Neural cell (in vitro differentiated cells): ENCODE results near the gene KIN. TPM values are rescaled to one million over a fixed set of nuclear protein-coding genes. Genes with fewer than 3 reads are reported as not detected.

Experiments
- H2AFZ ChIP-seq: fragments of 200-600, 300-800 bp; sonication (generic), shearing (Covaris generic); 2 replicates; pipeline ENCODE4 v1.6.0; 2014; ENCODE audit warnings: low read depth, mild to moderate bottlenecking, antibody characterized with exemption, low read length, moderate library complexity
- H3F3A ChIP-seq: fragments of 200-600 bp; shearing (Covaris generic); 2 replicates; pipeline ENCODE4 v1.6.1; 2016; ENCODE audit warnings: mild to moderate bottlenecking, moderate library complexity, mixed read lengths, antibody characterized with exemption, low read length; ENCODE audit not compliant: insufficient read depth, poor library complexity, severe bottlenecking
- H3K27ac ChIP-seq: fragments of 200-600, 300-800 bp; sonication (generic), shearing (Covaris generic); 2 replicates; pipeline ENCODE4 v1.5.1; 2014; ENCODE audit warnings: mild to moderate bottlenecking, low read length, moderate library complexity
- H3K27me3 ChIP-seq: fragments of 300-800, 200-600 bp; sonication (generic), shearing (Covaris generic); 2 replicates; pipeline ENCODE4 v1.6.0; 2014; ENCODE audit warnings: mild to moderate bottlenecking, low read depth, low read length, moderate library complexity; ENCODE audit not compliant: insufficient read depth
- H3K36me3 ChIP-seq: fragments of 300-800, 200-600 bp; sonication (generic), shearing (Covaris generic); 2 replicates; pipeline ENCODE4 v1.5.1; 2014; ENCODE audit warnings: mild to moderate bottlenecking, antibody characterized with exemption, low read length, moderate library complexity; ENCODE audit not compliant: insufficient read depth
- H3K4me2 ChIP-seq: fragments of 300-800, 200-600 bp; sonication (generic), shearing (Covaris generic); 2 replicates; pipeline ENCODE4 v1.6.0; 2014; ENCODE audit warnings: mild to moderate bottlenecking, low read length
- H3K4me3 ChIP-seq: fragments of 300-800, 200-600 bp; sonication (generic), shearing (Covaris generic); 2 replicates; pipeline ENCODE4 v1.5.1; 2014; ENCODE audit warnings: mild to moderate bottlenecking, low read length, moderate library complexity
- H3K79me2 ChIP-seq: fragments of 200-600 bp; shearing (Covaris generic); replicated peaks from 2 replicates; pipeline ENCODE4 v1.6.0; 2014; ENCODE audit warnings: mild to moderate bottlenecking, low read length, moderate library complexity; ENCODE audit not compliant: insufficient read depth
- H3K9ac ChIP-seq: fragments of 300-800, 200-600 bp; sonication (generic), shearing (Covaris generic); 2 replicates; pipeline ENCODE4 v1.6.1; 2016; ENCODE audit warnings: mild to moderate bottlenecking, low read length, mixed read lengths
- H3K9me2 ChIP-seq: fragments of 200-600 bp; shearing (Covaris generic); 2 replicates; pipeline ENCODE4 v1.6.1; 2016; ENCODE audit warnings: mild to moderate bottlenecking, low read length, mixed read lengths; ENCODE audit not compliant: insufficient read depth
- H3K9me3 ChIP-seq: fragments of 200-600, 300-800 bp; sonication (generic), shearing (Covaris generic); 2 replicates; pipeline ENCODE4 v1.6.1; 2016; ENCODE audit warnings: mild to moderate bottlenecking, mixed run types, low read length, moderate library complexity, mixed read lengths
- H4K20me1 ChIP-seq: fragments of 200-600 bp; shearing (Covaris generic); 2 replicates; pipeline ENCODE4 v1.6.1; 2016; ENCODE audit warnings: mild to moderate bottlenecking, mixed run types; ENCODE audit not compliant: insufficient read depth
- EP300 ChIP-seq: fragments of 450-650 bp; conservative IDR thresholded peaks from 2 replicates; pipeline ENCODE4 v1.6.1; 2014; ENCODE audit warnings: antibody characterized with exemption, mild to moderate bottlenecking, moderate library complexity; ENCODE audit not compliant: poor library complexity, severe bottlenecking
- EZH2 ChIP-seq: fragments of 200-600, 300-800 bp; shearing (Covaris generic), sonication (generic); IDR thresholded peaks from 2 replicates; pipeline ENCODE4 v1.6.1; 2014; ENCODE audit warnings: antibody characterized with exemption, low read length, borderline replicate concordance, mild to moderate bottlenecking; ENCODE audit not compliant: insufficient read depth, poor library complexity, severe bottlenecking
- MXI1 ChIP-seq: fragments of 450-650 bp; conservative IDR thresholded peaks from 2 replicates; pipeline ENCODE4 v1.6.1; 2014; ENCODE audit warnings: antibody characterized with exemption, mild to moderate bottlenecking; ENCODE audit not compliant: poor library complexity, severe bottlenecking
- POLR2AphosphoS5 ChIP-seq: IDR thresholded peaks from 2 replicates; pipeline ENCODE4 v1.6.1; 2012
- RAD21 ChIP-seq: fragments of 450-650 bp; conservative IDR thresholded peaks from 2 replicates; pipeline ENCODE4 v1.6.1; 2014; ENCODE audit warnings: antibody characterized with exemption, mild to moderate bottlenecking, moderate library complexity
- SMC3 ChIP-seq: fragments of 450-650 bp; conservative IDR thresholded peaks from 2 replicates; pipeline ENCODE4 v1.6.1; 2014; ENCODE audit warnings: antibody characterized with exemption, mild to moderate bottlenecking, moderate library complexity; ENCODE audit not compliant: poor library complexity
- TAF1 ChIP-seq: IDR thresholded peaks from 2 replicates; pipeline ENCODE4 v1.6.1; 2012; ENCODE audit warnings: low read depth
- polyA plus RNA-seq: library from polyadenylated mRNA; depleted of rRNA; stranded (reverse); fragments of >200 nt; gene quantifications from 2 replicates; pipeline ENCODE4 v1.2.3, GENCODE V29; 2014
- TF ChIP-seq, protein P1 (sequence below): IDR thresholded peaks from 2 replicates; pipeline ENCODE4 v1.6.1; 2012; ENCODE audit warnings: borderline replicate concordance
- TF ChIP-seq, protein P2 (sequence below): fragments of 450-650 bp; IDR thresholded peaks from 2 replicates; pipeline ENCODE4 v1.5.1; 2014; ENCODE audit warnings: antibody characterized with exemption, mild to moderate bottlenecking, moderate library complexity; ENCODE audit not compliant: poor library complexity, severe bottlenecking

KIN gene
- polyA plus RNA-seq, 1 donor from 2014 or later = 24.4 TPM

DNA sequence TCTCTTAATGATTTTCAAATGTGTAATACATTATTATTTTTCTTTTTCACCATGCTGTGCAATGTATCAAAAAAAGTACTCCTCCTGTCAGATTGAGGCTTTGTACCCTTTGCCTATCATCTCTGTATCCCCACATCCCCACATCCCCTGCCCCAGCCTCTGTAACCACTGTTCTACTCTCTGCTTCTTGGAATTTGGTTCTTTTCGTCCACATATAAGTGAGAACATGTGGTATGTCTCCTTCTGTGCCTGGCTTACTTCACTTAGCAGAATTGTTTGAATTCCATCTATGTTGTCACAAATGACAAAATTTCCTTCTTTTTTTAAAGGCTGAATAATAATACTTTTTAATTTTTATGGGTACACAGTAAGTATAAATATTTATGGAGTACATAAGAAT, 44.3 kb upstream of the KIN start:
- Histone ChIP-seq H3K9me2 (no peaks in the 10 kb centered on the region), H3K79me2 (peaks cover 3% of the 10 kb centered on the region), H4K20me1 (no peaks in the 10 kb centered on the region), H3F3A (no peaks in the 10 kb centered on the region), H3K36me3 (no peaks in the 10 kb centered on the region), H3K4me3 (no peak overlapping the region), H3K9ac (no peak overlapping the region), H2AFZ (no peak overlapping the region), H3K27me3 (no peaks in the 10 kb centered on the region), H3K27ac (no peak overlapping the region), H3K4me2 (no peak overlapping the region), H3K9me3 (no peaks in the 10 kb centered on the region)
- TF ChIP-seq EP300 (no peak), SMC3 (no peak), EZH2 (no peak), RAD21 (no peak), POLR2AphosphoS5 (no peak), TAF1 (no peak), MXI1 (no peak)
- TF ChIP-seq, protein P1, sequence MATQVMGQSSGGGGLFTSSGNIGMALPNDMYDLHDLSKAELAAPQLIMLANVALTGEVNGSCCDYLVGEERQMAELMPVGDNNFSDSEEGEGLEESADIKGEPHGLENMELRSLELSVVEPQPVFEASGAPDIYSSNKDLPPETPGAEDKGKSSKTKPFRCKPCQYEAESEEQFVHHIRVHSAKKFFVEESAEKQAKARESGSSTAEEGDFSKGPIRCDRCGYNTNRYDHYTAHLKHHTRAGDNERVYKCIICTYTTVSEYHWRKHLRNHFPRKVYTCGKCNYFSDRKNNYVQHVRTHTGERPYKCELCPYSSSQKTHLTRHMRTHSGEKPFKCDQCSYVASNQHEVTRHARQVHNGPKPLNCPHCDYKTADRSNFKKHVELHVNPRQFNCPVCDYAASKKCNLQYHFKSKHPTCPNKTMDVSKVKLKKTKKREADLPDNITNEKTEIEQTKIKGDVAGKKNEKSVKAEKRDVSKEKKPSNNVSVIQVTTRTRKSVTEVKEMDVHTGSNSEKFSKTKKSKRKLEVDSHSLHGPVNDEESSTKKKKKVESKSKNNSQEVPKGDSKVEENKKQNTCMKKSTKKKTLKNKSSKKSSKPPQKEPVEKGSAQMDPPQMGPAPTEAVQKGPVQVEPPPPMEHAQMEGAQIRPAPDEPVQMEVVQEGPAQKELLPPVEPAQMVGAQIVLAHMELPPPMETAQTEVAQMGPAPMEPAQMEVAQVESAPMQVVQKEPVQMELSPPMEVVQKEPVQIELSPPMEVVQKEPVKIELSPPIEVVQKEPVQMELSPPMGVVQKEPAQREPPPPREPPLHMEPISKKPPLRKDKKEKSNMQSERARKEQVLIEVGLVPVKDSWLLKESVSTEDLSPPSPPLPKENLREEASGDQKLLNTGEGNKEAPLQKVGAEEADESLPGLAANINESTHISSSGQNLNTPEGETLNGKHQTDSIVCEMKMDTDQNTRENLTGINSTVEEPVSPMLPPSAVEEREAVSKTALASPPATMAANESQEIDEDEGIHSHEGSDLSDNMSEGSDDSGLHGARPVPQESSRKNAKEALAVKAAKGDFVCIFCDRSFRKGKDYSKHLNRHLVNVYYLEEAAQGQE = no peak
- TF ChIP-seq, protein P2, sequence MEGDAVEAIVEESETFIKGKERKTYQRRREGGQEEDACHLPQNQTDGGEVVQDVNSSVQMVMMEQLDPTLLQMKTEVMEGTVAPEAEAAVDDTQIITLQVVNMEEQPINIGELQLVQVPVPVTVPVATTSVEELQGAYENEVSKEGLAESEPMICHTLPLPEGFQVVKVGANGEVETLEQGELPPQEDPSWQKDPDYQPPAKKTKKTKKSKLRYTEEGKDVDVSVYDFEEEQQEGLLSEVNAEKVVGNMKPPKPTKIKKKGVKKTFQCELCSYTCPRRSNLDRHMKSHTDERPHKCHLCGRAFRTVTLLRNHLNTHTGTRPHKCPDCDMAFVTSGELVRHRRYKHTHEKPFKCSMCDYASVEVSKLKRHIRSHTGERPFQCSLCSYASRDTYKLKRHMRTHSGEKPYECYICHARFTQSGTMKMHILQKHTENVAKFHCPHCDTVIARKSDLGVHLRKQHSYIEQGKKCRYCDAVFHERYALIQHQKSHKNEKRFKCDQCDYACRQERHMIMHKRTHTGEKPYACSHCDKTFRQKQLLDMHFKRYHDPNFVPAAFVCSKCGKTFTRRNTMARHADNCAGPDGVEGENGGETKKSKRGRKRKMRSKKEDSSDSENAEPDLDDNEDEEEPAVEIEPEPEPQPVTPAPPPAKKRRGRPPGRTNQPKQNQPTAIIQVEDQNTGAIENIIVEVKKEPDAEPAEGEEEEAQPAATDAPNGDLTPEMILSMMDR = no peak

DNA sequence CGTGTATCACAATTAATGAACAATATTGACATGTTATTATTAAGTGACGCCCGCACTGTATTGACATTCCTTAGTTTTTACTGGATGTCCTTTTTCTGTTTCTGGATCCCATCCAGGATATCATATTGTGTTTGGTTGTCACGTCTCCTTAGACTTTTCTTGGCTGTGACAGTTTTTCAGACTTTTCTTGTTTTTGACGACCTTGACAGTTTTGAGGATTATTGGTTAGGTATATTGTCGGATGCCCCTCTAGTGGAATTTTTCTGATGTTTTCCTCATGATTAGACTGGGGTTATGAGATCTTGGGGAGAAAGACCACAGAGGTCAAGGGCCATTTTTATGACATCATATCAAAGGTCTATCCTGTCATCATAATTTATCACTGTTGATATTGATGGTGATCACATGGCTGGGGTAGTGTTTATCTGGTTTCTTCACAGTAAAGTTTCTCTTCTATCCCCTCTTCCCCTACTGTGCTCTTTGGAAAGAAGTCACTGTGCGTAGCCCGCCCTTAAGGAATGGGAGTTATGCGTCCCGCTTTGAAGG, 41.6 kb upstream of the KIN start:
- no peak overlapping the region for H3K27ac ChIP-seq
- H4K20me1 ChIP-seq = no peaks in the 10 kb centered on the region
- H3K36me3 ChIP-seq = no peaks in the 10 kb centered on the region
- no peaks in the 10 kb centered on the region for H3K27me3 ChIP-seq
- H2AFZ ChIP-seq = no peak overlapping the region
- H3K4me2 ChIP-seq = no peak overlapping the region
- no peak overlapping the region for H3K4me3 ChIP-seq
- no peaks in the 10 kb centered on the region for H3K9me2 ChIP-seq
- H3K9me3 ChIP-seq = no peaks in the 10 kb centered on the region
- H3F3A ChIP-seq = no peaks in the 10 kb centered on the region
- H3K9ac ChIP-seq = no peak overlapping the region
- TF ChIP-seq EZH2 = no peak
- no peak for TF ChIP-seq POLR2AphosphoS5
- no peak for TF ChIP-seq MXI1
- no peak for TF ChIP-seq SMC3
- TF ChIP-seq, protein P2 = no peak
- no peak for TF ChIP-seq RAD21
- no peak for TF ChIP-seq EP300
- no peak for TF ChIP-seq TAF1
- TF ChIP-seq, protein P1 = no peak
- peaks cover 5% of the 10 kb centered on the region for H3K79me2 ChIP-seq
